WERI-Rb-1 (cell line): ENCODE data around the gene CEBPA.

ENCODE experiments used
- DNase-seq: peaks from one replicate; pipeline ENCODE4 v3.0.0-alpha.2; 2020
- H3K27ac ChIP-seq: fragments of 250-450 bp; sonication (Bioruptor Pico); 2 replicates; pipeline ENCODE4 v1.5.1; 2020; ENCODE audit warnings: mild to moderate bottlenecking, moderate library complexity
- H3K27me3 ChIP-seq: fragments of 250-450 bp; sonication (Bioruptor Pico); 2 replicates; pipeline ENCODE4 v1.5.1; 2021; ENCODE audit warnings: mild to moderate bottlenecking, low read depth, moderate library complexity; ENCODE audit not compliant: insufficient read depth, severe bottlenecking
- H3K36me3 ChIP-seq: fragments of 250-450 bp; sonication (Bioruptor Pico); 2 replicates; pipeline ENCODE4 v1.5.1; 2020; ENCODE audit warnings: mild to moderate bottlenecking, moderate library complexity
- H3K4me3 ChIP-seq: 2 replicates; pipeline ENCODE4 v1.5.1; 2011; ENCODE audit warnings: low read depth, mild to moderate bottlenecking, control low read depth, low read length
- H3K9me3 ChIP-seq: fragments of 250-450 bp; sonication (Bioruptor Pico); 2 replicates; pipeline ENCODE4 v1.5.1; 2021; ENCODE audit warnings: mild to moderate bottlenecking, moderate library complexity; ENCODE audit not compliant: severe bottlenecking
- CTCF ChIP-seq: IDR thresholded peaks from 2 replicates; pipeline ENCODE4 v1.5.1; 2011; ENCODE audit warnings: low read depth, mild to moderate bottlenecking, control low read depth, inconsistent platforms, low read length

Gene CEBPA

DNA sequence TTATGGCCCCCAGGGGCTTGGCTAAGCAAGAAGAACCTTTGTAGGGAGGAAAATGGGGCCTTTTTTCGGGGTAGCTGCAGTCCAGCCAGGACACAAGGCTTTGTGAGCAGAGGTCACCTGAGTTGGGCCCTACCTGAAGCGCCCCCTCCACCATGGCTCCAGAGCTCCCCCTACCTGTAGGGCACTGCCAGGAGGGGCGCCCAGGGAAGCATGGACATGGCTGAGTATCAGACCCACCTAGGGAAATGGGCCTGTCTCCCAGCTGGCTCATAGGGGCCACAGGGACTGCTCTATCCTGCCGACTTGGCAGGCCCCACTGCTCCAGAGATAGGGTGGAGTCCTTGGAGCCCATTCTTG lies 9.0 kb upstream of the CEBPA start:
- H3K9me3 ChIP-seq: no peaks in the 10 kb centered on the region
- H3K27me3 ChIP-seq: no peaks in the 10 kb centered on the region
- no peaks in the 10 kb centered on the region for H3K36me3 ChIP-seq
- no peak for DNase-seq
- H3K4me3 ChIP-seq: no peak overlapping the region
- peak; percentile 36 for TF ChIP-seq CTCF
- no peak overlapping the region for H3K27ac ChIP-seq

GRCh38 chr19:33310606-33311325 lies 8.4 kb upstream of the CEBPA start:
- TF ChIP-seq CTCF: no peak
- H3K36me3 ChIP-seq: no peaks in the 10 kb centered on the region
- H3K9me3 ChIP-seq: no peaks in the 10 kb centered on the region
- H3K27ac ChIP-seq: no peak overlapping the region
- H3K4me3 ChIP-seq: no peak overlapping the region
- DNase-seq: no peak
- H3K27me3 ChIP-seq: no peaks in the 10 kb centered on the region

- H3K4me3 ChIP-seq: no peak overlapping the region
- H3K27me3 ChIP-seq: no peaks in the 10 kb centered on the region
- DNase-seq: no peak
- H3K9me3 ChIP-seq: no peaks in the 10 kb centered on the region
- H3K27ac ChIP-seq: no peak overlapping the region
- no peak for TF ChIP-seq CTCF
- no peaks in the 10 kb centered on the region for H3K36me3 ChIP-seq
Measured at GRCh38 chr19:33309826-33310225, 7.5 kb upstream of the CEBPA start.

DNA sequence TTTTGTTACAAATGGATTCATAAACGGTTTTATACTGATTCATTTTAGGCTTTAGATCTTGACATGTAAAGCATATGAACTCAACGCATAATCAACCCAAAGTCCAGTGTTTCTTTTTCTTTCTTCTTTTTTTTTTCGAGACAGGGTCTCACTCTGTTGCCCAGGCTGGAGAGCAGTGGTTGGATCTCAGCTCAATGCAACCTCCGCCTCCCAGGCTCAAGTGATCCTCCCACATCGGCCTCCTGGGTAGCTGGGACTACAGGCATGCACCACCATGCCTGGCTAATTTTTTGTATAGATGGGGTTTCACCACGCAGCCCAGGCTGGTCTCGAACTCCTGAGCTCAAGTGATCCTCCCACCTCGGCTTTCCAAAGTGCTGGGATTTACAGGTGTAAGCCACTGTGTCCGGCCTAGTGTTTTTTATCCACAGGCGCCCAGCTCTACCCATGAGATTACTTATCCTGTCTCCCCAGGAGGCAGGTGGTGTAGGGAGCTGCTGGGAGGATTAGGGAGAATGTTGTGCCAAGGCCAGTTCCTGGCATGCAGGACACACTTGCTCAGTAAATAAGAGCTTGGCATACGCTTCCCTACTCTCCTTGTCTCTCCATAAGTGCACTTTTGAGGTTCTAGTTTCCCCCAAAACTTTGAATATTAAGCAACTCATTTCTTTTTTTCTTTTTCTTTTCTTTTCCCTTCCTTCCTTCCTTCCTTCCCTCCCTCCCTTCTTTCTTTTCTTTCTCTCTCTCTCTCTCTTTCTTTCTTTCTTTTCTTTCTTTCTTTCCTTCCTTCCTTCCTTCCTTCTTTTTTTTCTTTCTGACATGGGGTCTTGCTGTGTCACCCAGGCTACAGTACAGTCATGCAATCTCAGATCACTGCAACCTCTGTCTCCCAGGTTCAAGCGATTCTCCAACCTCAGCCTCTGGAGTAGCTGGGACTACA lies 4.8 kb upstream of the CEBPA start:
- no peak for DNase-seq
- Histone ChIP-seq H3K4me3 (no peak overlapping the region), H3K27ac (no peak overlapping the region), H3K27me3 (no peaks in the 10 kb centered on the region), H3K36me3 (no peaks in the 10 kb centered on the region), H3K9me3 (no peaks in the 10 kb centered on the region)
- TF ChIP-seq CTCF: no peak

GRCh38 chr19:33306191-33306590 lies 3.9 kb upstream of the CEBPA start:
- DNase-seq: no peak

More at GRCh38 chr19:33306191-33306590, 3.9 kb upstream of the CEBPA start:
- Histone ChIP-seq H3K27ac (no peak overlapping the region), H3K9me3 (no peaks in the 10 kb centered on the region), H3K36me3 (no peaks in the 10 kb centered on the region), H3K4me3 (no peak overlapping the region), H3K27me3 (peaks cover 2% of the 10 kb centered on the region)
- TF ChIP-seq CTCF: no peak
